Endothelial cell of umbilical vein (primary cell): ENCODE results near the gene SBK3.

ENCODE experiments used
- FOS ChIP-seq: IDR thresholded peaks from 2 replicates; pipeline ENCODE4 v1.6.1; 2011; ENCODE audit warnings: mild to moderate bottlenecking, low read length, moderate library complexity, borderline replicate concordance; ENCODE audit not compliant: insufficient read depth
- GATA2 ChIP-seq: IDR thresholded peaks from 2 replicates; pipeline ENCODE4 v1.7.0; 2011; ENCODE audit warnings: low read depth, mild to moderate bottlenecking, moderate library complexity, mixed read lengths, low read length; ENCODE audit not compliant: insufficient read length, insufficient read depth
- POLR2A ChIP-seq: IDR thresholded peaks from 2 replicates; pipeline ENCODE4 v1.6.1; 2012; ENCODE audit warnings: low read depth, mild to moderate bottlenecking, control low read depth, low read length
- POLR2AphosphoS5 ChIP-seq: IDR thresholded peaks from 2 replicates; pipeline ENCODE4 v1.6.1; 2012; ENCODE audit warnings: low read depth, mild to moderate bottlenecking, control low read depth, low read length, moderate library complexity; ENCODE audit not compliant: insufficient read depth
- TF ChIP-seq, protein P1 (sequence below), 2 donors: IDR thresholded peaks; 1 replicate in 1 of 2; 2 replicates in 1 of 2; pipeline ENCODE4 v1.5.1; 2011; ENCODE audit warnings: low read length in 2 of 2, mild to moderate bottlenecking in 2 of 2, moderate library complexity in 2 of 2, control low read depth in 1 of 2, inconsistent platforms in 1 of 2, low read depth in 1 of 2; ENCODE audit not compliant: insufficient read depth in 1 of 2; ENCODE audit errors: extremely low read depth in 1 of 2
- TF ChIP-seq, protein P2 (sequence below): IDR thresholded peaks from 2 replicates; pipeline ENCODE4 v1.6.1; 2011; ENCODE audit not compliant: insufficient read depth, insufficient read length

DNA sequence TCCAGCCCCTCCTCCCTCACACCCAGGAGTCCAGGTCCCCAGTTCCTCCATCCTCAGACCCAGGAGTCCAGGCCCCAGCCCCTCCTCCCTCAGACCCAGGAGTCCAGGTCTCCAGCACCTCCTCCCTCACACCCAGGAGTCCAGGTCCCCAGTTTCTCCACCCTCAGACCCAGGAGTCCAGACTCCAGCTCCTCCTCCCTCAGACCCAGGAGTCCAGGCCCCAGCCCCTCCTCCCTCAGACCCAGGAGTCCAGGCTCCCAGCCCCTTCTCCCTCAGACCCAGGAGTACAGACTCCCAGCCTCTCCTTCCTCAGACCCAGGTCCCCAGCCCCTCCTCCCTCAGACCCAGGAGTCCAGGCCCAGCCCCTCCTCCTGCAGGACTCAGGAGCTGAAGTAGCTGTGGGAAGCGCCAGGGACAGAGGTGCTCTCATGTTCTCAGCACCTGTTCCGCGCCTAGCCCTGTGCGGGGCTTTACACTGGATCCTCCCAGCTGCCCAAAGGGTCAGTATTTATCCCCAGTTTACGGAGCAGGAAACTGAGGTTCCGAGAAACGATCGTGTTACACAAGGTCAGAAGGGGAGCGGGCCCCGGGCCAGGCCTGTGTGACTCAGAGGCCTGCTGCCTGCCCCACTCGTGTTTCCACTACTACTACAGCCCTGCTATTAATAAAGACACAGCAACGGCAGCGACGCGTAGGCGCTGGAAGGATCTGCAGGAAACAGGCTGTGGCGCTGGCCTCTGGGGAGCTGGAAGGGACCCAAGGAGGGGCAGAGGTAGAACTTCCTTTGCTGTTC, 1.7 kb upstream of the SBK3 start:
- TF ChIP-seq POLR2AphosphoS5 = peak; percentile 63
- TF ChIP-seq, protein P1, sequence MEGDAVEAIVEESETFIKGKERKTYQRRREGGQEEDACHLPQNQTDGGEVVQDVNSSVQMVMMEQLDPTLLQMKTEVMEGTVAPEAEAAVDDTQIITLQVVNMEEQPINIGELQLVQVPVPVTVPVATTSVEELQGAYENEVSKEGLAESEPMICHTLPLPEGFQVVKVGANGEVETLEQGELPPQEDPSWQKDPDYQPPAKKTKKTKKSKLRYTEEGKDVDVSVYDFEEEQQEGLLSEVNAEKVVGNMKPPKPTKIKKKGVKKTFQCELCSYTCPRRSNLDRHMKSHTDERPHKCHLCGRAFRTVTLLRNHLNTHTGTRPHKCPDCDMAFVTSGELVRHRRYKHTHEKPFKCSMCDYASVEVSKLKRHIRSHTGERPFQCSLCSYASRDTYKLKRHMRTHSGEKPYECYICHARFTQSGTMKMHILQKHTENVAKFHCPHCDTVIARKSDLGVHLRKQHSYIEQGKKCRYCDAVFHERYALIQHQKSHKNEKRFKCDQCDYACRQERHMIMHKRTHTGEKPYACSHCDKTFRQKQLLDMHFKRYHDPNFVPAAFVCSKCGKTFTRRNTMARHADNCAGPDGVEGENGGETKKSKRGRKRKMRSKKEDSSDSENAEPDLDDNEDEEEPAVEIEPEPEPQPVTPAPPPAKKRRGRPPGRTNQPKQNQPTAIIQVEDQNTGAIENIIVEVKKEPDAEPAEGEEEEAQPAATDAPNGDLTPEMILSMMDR (IDR thresholded peaks at IDR 0.05; ENCODE audit: extremely low read depth in 1 of 2, insufficient read depth in 1 of 2, low read depth in 1 of 2, low read length in 2 of 2) = no peak
- TF ChIP-seq POLR2A = no peak
- TF ChIP-seq, protein P2, sequence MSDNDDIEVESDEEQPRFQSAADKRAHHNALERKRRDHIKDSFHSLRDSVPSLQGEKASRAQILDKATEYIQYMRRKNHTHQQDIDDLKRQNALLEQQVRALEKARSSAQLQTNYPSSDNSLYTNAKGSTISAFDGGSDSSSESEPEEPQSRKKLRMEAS = no peak
- peak; percentile 78 for TF ChIP-seq FOS
- TF ChIP-seq GATA2 = peak; percentile 10
